ENCODE measurements around the gene RPL26.
A peak's percentile ranks its signal among the peaks of the same experiment; 100 is the strongest.

RPL26 gene

DNA sequence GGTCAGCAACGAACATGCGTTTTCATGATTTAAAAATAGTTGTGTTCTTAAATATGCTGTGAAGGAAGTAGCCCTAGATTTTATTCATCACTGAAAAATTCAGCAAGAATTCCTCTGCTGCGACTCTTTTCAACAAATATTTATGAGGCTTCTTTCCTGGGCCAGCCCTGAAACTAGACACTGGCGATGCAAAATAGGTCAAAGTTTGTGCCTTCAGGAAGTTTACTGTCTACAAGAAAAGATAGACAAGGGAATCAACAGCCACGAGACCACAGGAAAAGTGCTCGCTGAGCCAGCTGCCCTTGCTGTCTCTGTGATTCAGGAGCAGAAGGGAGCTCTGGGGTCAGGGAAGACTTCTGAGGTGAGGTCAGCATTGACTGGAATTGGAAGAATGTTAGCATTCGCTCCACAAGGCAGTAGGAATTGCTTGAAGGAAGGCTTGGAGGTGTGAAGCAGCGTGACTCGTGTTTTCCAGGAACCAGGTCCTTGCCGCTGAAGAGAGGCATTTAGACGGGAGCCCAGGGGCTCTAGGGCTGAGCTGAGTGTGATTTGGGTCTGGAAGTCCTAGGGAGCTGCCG is 1.9 kb upstream of the RPL26 start:
- Histone ChIP-seq H4K20me1 (ENCODE audit: insufficient read depth, low read length) (peaks cover 15% of the 10 kb centered on the region; the same call in 1 of the 2 replicates), H3K4me1 (ENCODE audit: low read length) (peaks cover 15% of the 10 kb centered on the region), H3K9me2 (replicated peaks; ENCODE audit: insufficient read depth, low read length) (no peaks in the 10 kb centered on the region), H3K4me2 (ENCODE audit: low read depth, low read length) (no peak overlapping the region), H2AFZ (ENCODE audit: low read length) (no peak overlapping the region), H3K9me3 (replicated peaks; ENCODE audit: insufficient read depth, low read length) (no peaks in the 10 kb centered on the region), H3K27me3 (replicated peaks; ENCODE audit: insufficient read depth, low read length) (no peaks in the 10 kb centered on the region), H3K27ac (ENCODE audit: low read length) (no peak overlapping the region), H3K36me3 (replicated peaks; ENCODE audit: insufficient read depth, low read length) (peaks cover 13% of the 10 kb centered on the region; the same call in 1 of the 2 replicates), H3K79me2 (ENCODE audit: low read length) (peaks cover 32% of the 10 kb centered on the region), H3K4me3 (ENCODE audit: low read length) (no peak overlapping the region), H3K9ac (ENCODE audit: low read length) (no peak overlapping the region), H3F3A (ENCODE audit: insufficient read depth, low read length) (peaks cover 26% of the 10 kb centered on the region)
- TF ChIP-seq EZH2 (optimal IDR thresholded peaks at IDR 0.05; ENCODE audit: low read depth, low read length), result no peak
- TF ChIP-seq, protein P1, sequence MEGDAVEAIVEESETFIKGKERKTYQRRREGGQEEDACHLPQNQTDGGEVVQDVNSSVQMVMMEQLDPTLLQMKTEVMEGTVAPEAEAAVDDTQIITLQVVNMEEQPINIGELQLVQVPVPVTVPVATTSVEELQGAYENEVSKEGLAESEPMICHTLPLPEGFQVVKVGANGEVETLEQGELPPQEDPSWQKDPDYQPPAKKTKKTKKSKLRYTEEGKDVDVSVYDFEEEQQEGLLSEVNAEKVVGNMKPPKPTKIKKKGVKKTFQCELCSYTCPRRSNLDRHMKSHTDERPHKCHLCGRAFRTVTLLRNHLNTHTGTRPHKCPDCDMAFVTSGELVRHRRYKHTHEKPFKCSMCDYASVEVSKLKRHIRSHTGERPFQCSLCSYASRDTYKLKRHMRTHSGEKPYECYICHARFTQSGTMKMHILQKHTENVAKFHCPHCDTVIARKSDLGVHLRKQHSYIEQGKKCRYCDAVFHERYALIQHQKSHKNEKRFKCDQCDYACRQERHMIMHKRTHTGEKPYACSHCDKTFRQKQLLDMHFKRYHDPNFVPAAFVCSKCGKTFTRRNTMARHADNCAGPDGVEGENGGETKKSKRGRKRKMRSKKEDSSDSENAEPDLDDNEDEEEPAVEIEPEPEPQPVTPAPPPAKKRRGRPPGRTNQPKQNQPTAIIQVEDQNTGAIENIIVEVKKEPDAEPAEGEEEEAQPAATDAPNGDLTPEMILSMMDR (IDR thresholded peaks at IDR 0.05; ENCODE audit: low read length), result no peak
- TF ChIP-seq EZH2phosphoT487 (IDR thresholded peaks at IDR 0.05; ENCODE audit: low read length), result no peak
- DNase-seq, result no peak

DNA sequence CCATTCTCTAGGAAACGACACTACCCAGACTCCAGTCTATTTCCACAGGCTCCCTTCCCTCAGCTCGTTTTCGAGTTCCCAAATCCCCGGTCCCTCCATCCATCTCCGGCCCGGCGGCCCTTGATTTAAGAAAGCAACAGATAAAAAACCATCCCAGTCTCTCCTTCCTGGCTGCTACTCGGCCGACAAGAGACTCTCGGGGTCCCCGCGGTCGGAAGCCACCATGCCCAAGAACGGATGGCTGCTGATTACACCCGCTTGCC is 182 bp downstream of the RPL26 start:
- H3K4me3 ChIP-seq (ENCODE audit: low read length), result peak overlapping the region; percentile 79
- peaks cover 15% of the 10 kb centered on the region for H3K4me1 ChIP-seq (ENCODE audit: low read length)
- no peak for TF ChIP-seq EZH2 (optimal IDR thresholded peaks at IDR 0.05; ENCODE audit: low read depth, low read length)
- TF ChIP-seq EZH2phosphoT487 (IDR thresholded peaks at IDR 0.05; ENCODE audit: low read length), result no peak
- TF ChIP-seq, protein P1 (IDR thresholded peaks at IDR 0.05; ENCODE audit: low read length), result no peak
- H3K4me2 ChIP-seq (ENCODE audit: low read depth, low read length), result peak overlapping the region; percentile 80; the same call in 1 of the 2 replicates
- H3K9me3 ChIP-seq (replicated peaks; ENCODE audit: insufficient read depth, low read length), result no peaks in the 10 kb centered on the region
- H3K9ac ChIP-seq (ENCODE audit: low read length), result peak overlapping the region; percentile 81
- peaks cover 46% of the 10 kb centered on the region for H3F3A ChIP-seq (ENCODE audit: insufficient read depth, low read length)
- H3K27me3 ChIP-seq (replicated peaks; ENCODE audit: insufficient read depth, low read length), result no peaks in the 10 kb centered on the region
- no peak for DNase-seq
- peaks cover 23% of the 10 kb centered on the region; the same call in 1 of the 2 replicates for H4K20me1 ChIP-seq (ENCODE audit: insufficient read depth, low read length)
- H3K27ac ChIP-seq (ENCODE audit: low read length), result peak overlapping the region; percentile 13; the same call in 1 of the 2 replicates
- peaks cover 46% of the 10 kb centered on the region for H3K79me2 ChIP-seq (ENCODE audit: low read length)
- H2AFZ ChIP-seq (ENCODE audit: low read length), result 0 out of 2 replicates have a peak overlapping the region, but pooled peaks have one; percentile 95
- H3K36me3 ChIP-seq (replicated peaks; ENCODE audit: insufficient read depth, low read length), result peaks cover 13% of the 10 kb centered on the region; the same call in 1 of the 2 replicates
- no peaks in the 10 kb centered on the region for H3K9me2 ChIP-seq (replicated peaks; ENCODE audit: insufficient read depth, low read length)

DNA sequence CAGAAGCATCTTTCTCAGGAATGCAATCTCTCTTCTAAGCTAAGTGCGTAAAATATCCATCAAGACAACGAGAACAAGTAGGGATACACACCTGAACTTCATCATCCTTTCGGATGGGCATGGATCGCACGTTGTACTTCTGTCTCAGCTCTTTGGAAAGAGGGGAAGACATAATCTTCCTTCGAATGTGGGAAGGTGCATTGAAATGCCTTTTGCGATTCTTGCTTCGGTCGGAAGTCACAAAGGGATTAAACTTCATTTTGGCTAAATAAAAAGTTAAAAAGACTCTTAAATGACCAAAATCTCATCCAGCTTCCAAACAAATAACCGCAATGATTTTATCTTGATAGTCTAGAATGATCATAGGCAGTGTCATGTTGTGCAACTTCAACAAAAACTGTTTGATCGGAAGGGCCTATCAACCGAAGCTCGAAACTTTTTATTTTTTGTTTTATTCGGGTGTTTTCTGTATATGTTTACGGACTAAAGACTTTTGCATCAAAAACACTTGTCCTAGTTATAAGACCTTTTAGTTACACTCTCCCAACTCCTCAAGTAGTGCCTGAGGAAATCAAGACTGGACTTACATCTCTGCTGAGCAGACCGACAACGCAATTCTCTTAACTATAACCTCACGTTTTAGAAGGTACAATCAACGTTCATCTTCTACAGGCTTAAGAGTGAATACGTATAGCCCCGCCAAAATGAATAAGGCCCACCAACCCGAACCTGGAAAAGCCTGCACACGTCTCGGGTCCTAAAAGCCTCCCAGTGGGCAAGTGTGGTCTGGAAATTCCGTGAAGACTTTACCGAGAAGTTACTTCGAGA is 727 bp downstream of the RPL26 start:
- peak overlapping the region; percentile 79 for H3K4me3 ChIP-seq (ENCODE audit: low read length)
- H3F3A ChIP-seq (ENCODE audit: insufficient read depth, low read length), result peaks cover 51% of the 10 kb centered on the region
- peak overlapping the region; percentile 13; the same call in 1 of the 2 replicates for H3K27ac ChIP-seq (ENCODE audit: low read length)
- H3K79me2 ChIP-seq (ENCODE audit: low read length), result peaks cover 46% of the 10 kb centered on the region
- no peaks in the 10 kb centered on the region for H3K9me3 ChIP-seq (replicated peaks; ENCODE audit: insufficient read depth, low read length)
- peaks cover 19% of the 10 kb centered on the region for H3K36me3 ChIP-seq (replicated peaks; ENCODE audit: insufficient read depth, low read length)
- H3K9me2 ChIP-seq (replicated peaks; ENCODE audit: insufficient read depth, low read length), result no peaks in the 10 kb centered on the region
- no peak for TF ChIP-seq EZH2phosphoT487 (IDR thresholded peaks at IDR 0.05; ENCODE audit: low read length)
- TF ChIP-seq EZH2 (optimal IDR thresholded peaks at IDR 0.05; ENCODE audit: low read depth, low read length), result no peak
- TF ChIP-seq, protein P1 (IDR thresholded peaks at IDR 0.05; ENCODE audit: low read length), result no peak
- peaks cover 19% of the 10 kb centered on the region for H3K4me1 ChIP-seq (ENCODE audit: low read length)
- H3K4me2 ChIP-seq (ENCODE audit: low read depth, low read length), result peak overlapping the region; percentile 80
- H3K27me3 ChIP-seq (replicated peaks; ENCODE audit: insufficient read depth, low read length), result no peaks in the 10 kb centered on the region
- DNase-seq, result peak; percentile 33
- H2AFZ ChIP-seq (ENCODE audit: low read length), result no peak overlapping the region
- peaks cover 27% of the 10 kb centered on the region; the same call in 1 of the 2 replicates for H4K20me1 ChIP-seq (ENCODE audit: insufficient read depth, low read length)
- H3K9ac ChIP-seq (ENCODE audit: low read length), result peak overlapping the region; percentile 81
